Parathyroid adenoma (tissue), 2 donors: Measurements from ENCODE around the gene CA11.

Source experiments
- H2AFZ ChIP-seq: fragments of 300-600 bp; sonication (generic); one replicate; pipeline ENCODE4 v1.7.0; 2017; ENCODE audit warnings: antibody characterized with exemption, mild to moderate bottlenecking
- H3K27ac ChIP-seq: fragments of 300-600 bp; sonication (generic); one replicate; pipeline ENCODE4 v1.7.0; 2017
- H3K27me3 ChIP-seq: fragments of 300-600 bp; sonication (generic); one replicate; pipeline ENCODE4 v1.7.0; 2017; ENCODE audit warnings: low read length; ENCODE audit not compliant: control insufficient read depth, insufficient read depth
- H3K36me3 ChIP-seq: fragments of 300-600 bp; sonication (generic); one replicate; pipeline ENCODE4 v1.7.0; 2017; ENCODE audit warnings: low read length; ENCODE audit not compliant: control insufficient read depth, insufficient read depth
- H3K4me1 ChIP-seq: fragments of 300-600 bp; sonication (generic); one replicate; pipeline ENCODE4 v1.7.0; 2017; ENCODE audit warnings: control low read depth
- H3K4me2 ChIP-seq: fragments of 300-600 bp; sonication (generic); one replicate; pipeline ENCODE4 v1.7.0; 2017; ENCODE audit warnings: low read length
- H3K4me3 ChIP-seq: fragments of 300-600 bp; sonication (generic); one replicate; pipeline ENCODE4 v1.7.0; 2017; ENCODE audit warnings: low read depth, low read length
- H3K79me2 ChIP-seq: fragments of 300-600 bp; sonication (generic); one replicate; pipeline ENCODE4 v1.7.0; 2017; ENCODE audit warnings: control low read depth
- H3K9ac ChIP-seq: fragments of 300-600 bp; sonication (generic); one replicate; pipeline ENCODE4 v1.7.0; 2017; ENCODE audit warnings: mild to moderate bottlenecking
- H3K9me3 ChIP-seq: fragments of 300-600 bp; sonication (generic); one replicate; pipeline ENCODE4 v1.7.0; 2017; ENCODE audit warnings: low read length; ENCODE audit not compliant: control insufficient read depth
- CTCF ChIP-seq: fragments of 300-600 bp; sonication (generic); IDR thresholded peaks from one replicate; pipeline ENCODE4 v1.7.0; 2017; ENCODE audit warnings: antibody characterized with exemption, mild to moderate bottlenecking
- donor health status: primary hyperparathyroidism.

CA11 gene

GRCh38 chr19:48600679-48601417 lies 45.1 kb downstream of the CA11 start:
- Histone ChIP-seq H3K27ac (no peak overlapping the region), H3K79me2 (no peaks in the 10 kb centered on the region), H3K36me3 (no peaks in the 10 kb centered on the region), H3K4me2 (no peak overlapping the region), H3K4me1 (no peaks in the 10 kb centered on the region), H3K9me3 (no peaks in the 10 kb centered on the region), H3K27me3 (no peaks in the 10 kb centered on the region), H3K4me3 (no peak overlapping the region), H3K9ac (no peak overlapping the region), H2AFZ (no peak overlapping the region)
- no peak for TF ChIP-seq CTCF

GRCh38 chr19:48598996-48599700 lies 46.8 kb downstream of the CA11 start:
- Histone ChIP-seq H3K27ac (no peak overlapping the region), H3K79me2 (no peaks in the 10 kb centered on the region), H3K4me1 (no peaks in the 10 kb centered on the region), H2AFZ (no peak overlapping the region), H3K27me3 (no peaks in the 10 kb centered on the region), H3K4me2 (no peak overlapping the region), H3K36me3 (no peaks in the 10 kb centered on the region), H3K9ac (no peak overlapping the region), H3K4me3 (no peak overlapping the region), H3K9me3 (no peaks in the 10 kb centered on the region)
- TF ChIP-seq CTCF, result no peak

- Histone ChIP-seq H3K4me3 (no peak overlapping the region), H3K9me3 (no peaks in the 10 kb centered on the region), H3K4me1 (no peaks in the 10 kb centered on the region), H3K27ac (no peak overlapping the region), H3K4me2 (no peak overlapping the region), H3K27me3 (no peaks in the 10 kb centered on the region), H3K36me3 (no peaks in the 10 kb centered on the region), H3K79me2 (no peaks in the 10 kb centered on the region), H3K9ac (no peak overlapping the region), H2AFZ (no peak overlapping the region)
- no peak for TF ChIP-seq CTCF
Observed at GRCh38 chr19:48596679-48597465, 49.1 kb downstream of the CA11 start.

GRCh38 chr19:48596237-48596636 lies 49.8 kb downstream of the CA11 start:
- no peak for TF ChIP-seq CTCF
- H3K36me3 ChIP-seq, result no peaks in the 10 kb centered on the region
- no peak overlapping the region for H3K4me3 ChIP-seq
- H2AFZ ChIP-seq, result no peak overlapping the region
- no peaks in the 10 kb centered on the region for H3K27me3 ChIP-seq
- no peak overlapping the region for H3K27ac ChIP-seq
- H3K79me2 ChIP-seq, result no peaks in the 10 kb centered on the region
- H3K4me1 ChIP-seq, result no peaks in the 10 kb centered on the region
- no peaks in the 10 kb centered on the region for H3K9me3 ChIP-seq
- no peak overlapping the region for H3K4me2 ChIP-seq
- no peak overlapping the region for H3K9ac ChIP-seq
